HG03354 (cell line): ENCODE results near the gene MACROD2.
"Not testable (repeated sequence)": the region's sequence is repeated elsewhere in the genome, so short reads cannot be mapped to it uniquely, and the experiment has no call there.

ENCODE experiments used
- ATAC-seq: cut with Tn5 transposase; IDR thresholded peaks from one replicate; pipeline ENCODE4 v1.9.1; 2021; ENCODE audit warnings: mild to moderate bottlenecking; ENCODE audit not compliant: unreplicated experiment, poor library complexity, severe bottlenecking

Gene MACROD2

DNA sequence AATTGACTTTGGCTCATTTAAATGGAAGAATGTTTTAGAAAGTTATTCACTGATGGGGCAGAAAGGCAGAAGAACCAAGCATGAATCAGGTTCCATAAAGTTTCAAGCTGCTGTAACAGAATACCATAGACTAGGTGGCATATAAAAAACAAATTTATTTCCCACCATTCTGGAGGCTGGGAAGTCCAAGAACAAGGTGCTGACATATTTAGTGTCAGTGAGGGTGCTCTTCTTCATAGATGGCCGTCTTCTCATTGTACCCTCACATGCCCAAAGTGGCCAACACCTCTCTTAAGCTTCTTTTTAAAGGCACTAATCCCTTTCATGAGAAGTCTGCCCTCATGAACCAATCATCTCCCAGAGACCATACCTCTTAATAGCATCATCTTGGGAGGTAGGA, 902.3 kb downstream of the MACROD2 start:
- ATAC-seq = no peak

DNA sequence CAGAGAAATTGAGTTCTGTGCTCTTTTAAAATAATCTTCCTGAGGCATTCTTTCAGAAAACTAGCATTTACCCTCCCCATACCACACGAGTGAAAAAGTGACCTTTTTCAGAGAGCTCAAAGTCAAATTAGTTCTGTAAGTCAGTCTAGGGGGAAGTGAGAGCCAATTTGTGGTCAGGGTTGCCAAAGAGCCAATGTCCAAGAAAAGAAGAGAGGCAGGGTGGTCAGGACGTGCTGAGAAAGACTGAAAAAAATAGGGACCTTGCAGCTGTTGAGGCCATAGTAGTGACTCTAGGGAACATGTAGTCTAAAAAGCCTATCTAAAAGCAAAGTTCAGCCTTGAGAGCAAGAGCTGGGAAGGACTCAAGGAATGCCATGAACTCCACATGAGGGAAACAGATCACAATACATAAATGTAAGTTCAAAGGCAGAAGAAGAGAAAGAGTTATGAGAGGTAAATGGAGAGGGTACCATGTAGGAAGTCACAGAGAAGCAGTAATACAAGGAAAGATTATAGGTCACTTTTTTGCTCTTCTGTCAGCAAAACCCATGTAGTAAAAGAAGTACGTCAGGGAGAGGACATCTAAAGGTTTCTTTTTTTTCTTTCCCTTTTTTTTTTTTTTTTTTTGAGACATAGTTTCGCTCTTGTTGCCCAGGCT, 907.2 kb downstream of the MACROD2 start:
- peak; percentile 98 for ATAC-seq

DNA sequence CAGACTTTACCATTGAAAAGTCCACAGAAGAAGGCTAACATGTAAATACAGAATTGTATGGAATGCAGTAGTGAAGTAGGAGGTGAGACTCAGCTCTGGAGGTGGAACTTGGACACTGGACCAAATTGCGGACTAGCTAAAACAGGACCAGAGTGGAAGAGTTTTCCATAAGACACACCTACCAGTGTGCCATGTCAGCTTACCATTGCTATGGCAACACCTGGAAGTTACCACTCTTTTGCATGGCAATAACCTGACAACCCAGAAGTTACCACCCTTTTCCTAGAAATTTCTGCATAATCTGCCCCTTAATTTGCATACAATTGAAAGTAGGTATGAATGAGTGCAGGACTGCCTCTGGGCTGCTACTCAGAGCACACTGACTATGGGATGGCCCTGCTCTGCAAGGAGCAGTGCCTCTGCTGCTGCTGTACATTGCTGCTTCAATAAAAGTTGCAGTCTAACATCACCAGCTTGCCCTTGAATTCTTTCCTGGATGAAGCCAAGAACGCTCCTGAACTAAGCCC, 911.7 kb downstream of the MACROD2 start:
- ATAC-seq = no peak

DNA sequence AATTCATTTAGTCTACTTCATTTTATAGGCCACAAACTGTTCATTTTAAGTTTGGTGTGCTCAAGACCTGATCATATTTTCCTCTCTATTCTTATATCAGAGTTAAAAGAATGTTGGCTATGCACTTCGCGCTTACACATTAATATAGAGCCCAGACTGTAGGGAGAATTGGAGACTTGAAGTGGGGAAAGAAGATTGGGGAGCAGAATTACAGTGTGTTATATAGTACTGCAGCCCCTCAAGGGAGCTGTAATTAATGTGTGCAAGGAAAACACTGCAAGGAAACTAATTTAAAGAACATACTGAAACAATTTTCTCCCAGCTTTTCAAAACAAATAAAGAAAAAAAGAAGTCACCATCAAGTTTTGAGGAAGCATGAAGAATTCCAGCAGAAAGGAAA, 914.8 kb downstream of the MACROD2 start:
- no peak for ATAC-seq

DNA sequence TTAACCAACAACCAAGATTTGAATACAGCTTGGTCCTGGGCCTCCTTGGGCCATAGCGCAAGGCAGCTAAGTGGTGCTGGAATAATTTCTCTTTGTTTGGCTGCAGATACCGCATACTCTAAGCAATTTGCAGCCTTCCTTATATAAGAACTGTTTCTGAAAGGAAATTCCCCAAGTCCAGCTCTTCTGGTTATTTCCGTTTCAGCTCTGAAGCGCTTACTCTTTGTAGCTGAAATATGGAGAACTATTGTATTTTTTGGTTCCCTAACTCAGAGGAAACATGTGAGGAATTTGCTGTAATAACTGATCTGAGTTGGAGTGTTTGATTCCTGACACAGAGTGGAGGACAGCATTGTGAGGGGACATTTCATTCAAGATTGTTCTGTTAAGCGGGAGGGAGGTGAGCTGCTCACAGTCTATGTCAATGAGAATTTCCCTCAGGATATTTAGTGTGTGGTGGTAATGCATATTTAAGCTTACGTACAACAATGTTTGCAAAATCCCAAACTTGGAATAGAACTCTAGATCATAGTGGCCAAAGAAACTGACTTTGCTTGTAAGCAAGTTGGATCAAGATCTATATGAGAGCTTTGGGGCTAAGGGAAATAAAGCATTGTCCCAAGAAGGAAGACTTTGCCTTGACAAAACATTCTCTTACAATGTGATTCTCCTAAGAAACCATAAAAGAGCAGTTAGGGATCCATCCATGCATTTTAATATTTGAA, 918.7 kb downstream of the MACROD2 start:
- ATAC-seq = no peak

DNA sequence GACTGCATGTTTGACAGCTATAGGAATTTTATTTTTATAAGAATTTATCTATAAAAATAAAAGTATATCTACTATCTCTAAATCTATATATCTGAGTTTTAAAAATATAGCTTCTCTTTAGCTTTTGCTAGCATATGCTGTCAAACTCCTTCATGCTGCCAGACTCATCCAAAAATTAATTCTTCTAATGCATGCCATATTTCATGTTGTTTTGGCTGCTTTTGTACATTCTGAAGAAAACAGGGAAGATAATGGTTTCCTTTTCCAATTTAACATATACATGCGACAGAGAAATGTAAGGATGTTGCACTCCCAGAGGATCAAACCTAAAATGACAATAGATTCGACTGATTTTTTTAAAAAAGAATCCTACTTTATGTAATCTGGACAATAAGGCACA, 919.3 kb downstream of the MACROD2 start:
- ATAC-seq = no peak

DNA sequence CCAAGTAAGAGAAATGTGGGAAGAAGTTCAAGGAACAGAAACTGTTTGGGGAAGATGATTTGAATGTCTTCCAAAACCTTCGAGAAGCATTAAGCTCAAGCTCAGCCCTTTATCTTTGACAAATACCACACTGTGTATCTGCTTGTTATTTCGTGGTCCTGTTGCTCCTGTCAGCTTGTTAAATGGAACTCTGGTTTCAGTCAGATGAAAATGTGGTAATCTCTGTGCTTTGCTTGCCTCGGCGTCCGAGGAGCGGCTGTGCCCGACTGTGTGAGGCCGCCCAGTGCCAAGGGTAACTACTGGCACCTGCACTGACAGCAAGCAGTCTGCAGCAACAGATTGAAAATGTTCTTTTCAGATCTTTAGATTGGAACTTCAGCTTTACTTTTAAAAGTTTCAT, 920.0 kb downstream of the MACROD2 start:
- no peak for ATAC-seq

DNA sequence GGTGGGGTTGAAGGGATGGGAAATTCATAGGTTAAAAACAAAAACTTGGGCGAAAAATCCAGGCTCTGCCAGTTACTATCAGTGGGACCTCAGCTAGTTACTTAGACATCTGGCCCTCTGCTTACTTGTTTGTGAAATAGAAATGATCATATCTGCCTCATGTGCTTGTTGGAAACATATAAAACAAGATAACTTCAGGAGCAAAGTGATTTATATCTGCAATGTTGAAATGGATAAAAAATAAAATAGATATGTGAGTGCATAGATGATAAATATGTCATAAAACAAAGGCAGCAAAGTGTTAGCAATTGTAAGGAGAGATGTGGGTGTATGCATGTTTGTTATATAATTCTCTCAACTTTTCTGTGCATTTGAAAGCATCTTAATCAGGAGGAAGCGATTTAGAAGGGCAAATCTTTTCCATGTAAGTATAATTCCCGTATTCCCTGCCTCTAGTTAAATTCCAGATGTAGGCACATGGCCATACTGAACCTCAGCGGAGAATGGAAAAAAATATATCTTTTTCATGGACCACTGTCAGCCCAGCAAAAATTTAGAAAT, 921.1 kb downstream of the MACROD2 start:
- no peak for ATAC-seq

DNA sequence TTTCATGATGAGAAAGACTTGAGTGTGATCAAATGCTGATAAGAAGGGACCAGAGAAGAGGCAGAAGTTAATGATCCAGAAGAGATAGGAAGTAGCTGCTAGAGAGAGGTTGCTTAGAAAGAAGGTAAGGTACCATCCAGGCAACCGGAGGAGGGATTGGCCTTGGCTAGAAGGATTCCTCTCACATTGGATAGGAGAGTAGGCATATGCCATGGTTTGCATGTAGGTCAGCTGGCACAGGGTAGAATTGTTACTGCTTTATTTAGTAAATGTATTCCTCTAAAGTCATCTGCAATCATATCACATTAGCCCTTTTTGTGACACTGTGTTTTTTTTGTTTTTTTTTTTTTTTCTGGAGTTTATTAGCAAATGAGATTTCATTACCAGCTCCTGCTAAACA, 923.0 kb downstream of the MACROD2 start:
- ATAC-seq = no peak

DNA sequence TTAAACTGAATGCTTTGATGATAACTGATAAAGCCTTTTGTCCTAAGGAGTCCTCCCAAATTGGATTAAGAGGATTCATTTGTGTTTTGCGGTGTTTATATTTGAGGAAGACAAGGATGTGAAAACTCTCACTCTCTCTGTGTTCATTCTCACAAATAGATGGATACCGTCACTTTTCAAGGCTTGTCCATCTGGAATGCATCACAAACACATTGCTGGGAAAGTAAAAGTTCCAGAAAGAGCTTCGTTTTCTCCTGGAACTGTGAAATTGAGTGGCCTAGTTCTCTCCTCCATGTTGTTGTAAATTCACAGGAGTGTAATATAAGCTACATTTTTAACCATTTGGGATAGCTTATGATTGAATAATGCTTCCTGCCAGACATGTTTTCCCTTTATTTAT, 923.7 kb downstream of the MACROD2 start:
- ATAC-seq = no peak

DNA sequence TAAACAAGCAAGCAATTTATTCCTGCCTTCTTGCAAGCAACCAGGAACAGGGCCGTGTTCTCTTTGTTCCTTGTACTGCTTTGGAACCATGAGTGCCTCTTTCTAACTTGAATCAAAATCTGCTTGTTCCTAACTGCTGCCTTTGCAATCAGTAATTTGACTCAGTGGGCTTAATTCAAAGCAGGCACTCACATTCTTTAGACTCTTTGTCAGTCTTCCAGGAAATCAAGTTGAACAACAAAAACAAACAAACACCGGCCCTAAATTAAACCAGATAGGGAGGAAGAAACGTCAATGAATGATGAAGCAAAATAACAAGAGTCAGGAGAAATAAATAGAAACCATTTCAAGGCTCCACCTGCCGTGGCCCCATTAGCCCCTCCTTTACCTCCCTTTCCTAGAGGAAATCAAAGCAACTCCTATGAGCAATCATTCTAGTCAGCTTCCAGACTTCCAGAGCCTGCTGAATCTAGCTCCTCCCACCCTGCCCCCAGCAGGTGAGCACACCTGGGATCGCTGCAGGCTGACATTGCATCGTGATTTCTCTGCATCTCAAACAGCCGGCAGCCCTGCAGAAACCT, 924.3 kb downstream of the MACROD2 start:
- no peak for ATAC-seq

DNA sequence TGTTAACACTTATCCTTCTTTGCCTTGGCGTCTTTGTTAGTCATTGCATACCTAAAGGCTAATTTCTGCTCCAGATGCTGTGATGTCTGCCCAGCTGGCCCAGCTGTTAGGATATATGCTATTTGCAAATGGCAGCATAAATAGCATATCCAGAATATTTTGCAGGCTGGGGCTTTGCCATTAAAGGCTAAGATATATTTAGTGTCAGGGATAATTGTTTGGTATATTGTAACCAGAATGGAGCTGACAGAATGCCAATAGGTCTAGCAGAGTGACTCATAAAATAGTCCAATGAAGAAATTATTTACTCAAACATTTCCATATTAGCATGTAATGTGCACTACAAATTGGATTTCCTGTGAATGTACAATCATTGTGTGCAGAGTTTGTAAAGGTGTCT, 926.2 kb downstream of the MACROD2 start:
- ATAC-seq = no peak

DNA sequence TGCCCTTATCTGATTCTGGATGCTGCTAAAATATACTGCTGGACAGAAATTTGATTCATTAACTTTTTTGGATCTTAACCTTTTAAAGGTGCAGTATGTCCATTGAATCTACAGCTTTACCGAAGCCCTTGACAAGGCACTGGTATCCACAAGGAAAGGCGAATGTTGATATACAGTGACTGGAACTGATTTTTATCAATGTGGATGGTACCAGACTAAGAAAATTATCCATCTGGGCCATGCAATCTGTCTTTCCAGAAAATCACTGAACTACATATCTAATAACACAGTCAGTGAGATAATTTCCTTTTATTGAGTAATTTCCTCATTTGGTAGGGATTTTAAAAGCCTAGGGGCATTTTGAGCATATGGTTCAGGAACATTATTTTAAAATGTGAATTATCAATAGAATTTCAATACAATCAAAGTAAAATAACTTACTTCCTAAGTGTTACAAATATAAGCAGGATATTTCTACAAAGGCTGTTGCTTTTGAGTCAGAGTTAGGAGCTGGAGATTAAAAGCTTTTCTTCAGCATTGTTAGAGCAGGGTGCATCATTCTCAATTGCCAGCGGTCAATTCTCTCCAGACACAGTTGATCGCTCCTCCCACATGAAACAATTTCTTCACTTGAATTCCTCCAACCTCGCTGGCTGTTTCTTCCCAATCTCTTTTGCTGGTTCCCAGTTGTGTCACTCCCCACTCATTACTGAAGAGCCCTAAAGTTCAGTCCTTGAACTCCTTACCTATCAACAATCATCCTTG, 927.4 kb downstream of the MACROD2 start:
- ATAC-seq = no peak

DNA sequence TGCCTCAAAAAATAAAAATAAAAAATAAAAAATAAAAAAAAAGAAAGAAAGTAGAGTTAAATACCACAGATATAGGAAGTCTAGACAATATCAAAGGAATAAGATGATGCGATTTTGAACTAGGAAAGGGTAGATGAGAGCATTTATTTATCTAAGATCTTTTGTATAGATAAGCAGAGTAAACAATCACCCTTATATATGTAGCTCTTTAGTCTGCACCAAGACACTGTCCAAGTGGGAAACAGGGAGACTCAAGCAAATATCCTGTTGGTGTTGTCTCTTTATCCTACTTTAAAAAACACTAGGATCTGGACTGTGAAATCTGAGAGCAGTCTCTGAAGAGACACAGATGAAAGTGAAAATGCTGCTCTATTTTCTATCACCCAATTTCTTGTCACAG, 929.1 kb downstream of the MACROD2 start:
- no peak for ATAC-seq

DNA sequence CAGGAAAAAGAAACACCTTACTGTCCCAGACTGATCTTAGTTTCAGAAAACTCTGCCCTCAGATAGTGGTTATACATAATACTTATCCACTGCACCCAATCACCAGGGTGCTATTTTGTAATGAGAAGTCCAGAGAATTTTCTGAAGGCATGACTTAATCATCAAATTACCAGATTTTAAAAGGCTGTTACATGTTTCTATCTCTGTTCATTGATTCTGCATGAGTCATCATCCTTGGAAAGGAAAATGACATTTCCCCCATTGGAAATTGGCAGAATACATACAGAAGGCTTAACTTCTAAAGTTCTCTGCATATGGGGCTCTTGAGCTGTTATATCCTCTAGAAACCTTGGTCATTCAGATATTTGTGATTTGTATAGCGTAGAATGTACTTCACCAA, 930.0 kb downstream of the MACROD2 start:
- no peak for ATAC-seq

DNA sequence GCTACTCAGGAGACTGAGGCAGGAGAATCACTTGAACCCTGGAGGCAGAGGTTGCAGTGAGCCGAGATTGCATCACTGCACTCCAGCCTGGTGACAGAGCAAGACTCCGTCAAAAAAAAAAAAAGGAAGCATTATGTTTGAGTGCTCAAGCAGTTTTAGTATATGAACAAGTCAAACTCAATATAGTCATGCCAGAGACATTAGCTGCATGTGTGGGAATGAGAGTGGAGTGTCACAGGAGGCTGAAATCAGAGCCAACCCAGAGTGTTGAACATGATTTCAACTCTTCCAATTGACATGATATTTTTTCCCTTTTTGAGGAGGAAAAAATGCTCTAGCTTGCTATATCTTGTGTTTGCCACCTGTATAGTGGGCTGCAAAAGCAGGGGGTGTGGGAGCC, 931.1 kb downstream of the MACROD2 start:
- not testable (repeated sequence) for ATAC-seq

DNA sequence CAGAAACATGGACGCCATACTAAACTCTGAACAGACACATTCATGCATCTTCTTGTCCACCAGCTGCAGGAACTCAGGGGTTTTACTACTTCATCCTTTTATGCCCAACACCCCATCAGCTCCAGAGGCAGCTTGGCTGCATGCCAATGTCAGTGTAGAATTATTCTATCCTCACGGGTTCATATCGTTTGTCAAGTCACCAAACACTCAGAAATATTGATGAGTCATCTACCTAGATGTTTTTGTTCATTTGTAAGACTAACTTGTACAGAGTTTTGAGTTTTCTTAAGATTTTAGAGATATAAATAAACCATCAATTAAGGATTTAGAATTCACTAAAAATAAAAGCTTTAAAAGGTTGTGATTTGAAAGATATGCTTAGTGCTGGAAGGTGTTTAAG, 932.8 kb downstream of the MACROD2 start:
- no peak for ATAC-seq

DNA sequence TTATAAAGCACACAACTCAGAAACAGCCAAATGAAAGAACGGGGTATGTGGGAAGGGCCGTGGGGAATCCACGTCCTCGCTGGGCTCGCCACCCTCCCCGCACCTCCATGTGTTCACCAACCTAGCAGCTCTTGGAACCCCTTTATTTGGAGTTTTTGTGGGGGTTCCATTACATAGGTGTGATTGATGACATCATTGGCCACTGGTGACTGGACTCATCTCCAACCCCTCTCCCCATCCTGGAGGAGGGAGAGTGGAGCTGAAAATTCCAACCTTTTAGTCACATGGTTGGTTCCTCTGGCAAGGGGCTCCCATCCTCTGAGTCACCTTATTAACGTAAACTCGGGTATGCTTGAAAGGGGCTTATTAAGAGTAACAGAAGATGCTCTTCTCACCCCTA, 934.1 kb downstream of the MACROD2 start:
- ATAC-seq = no peak

DNA sequence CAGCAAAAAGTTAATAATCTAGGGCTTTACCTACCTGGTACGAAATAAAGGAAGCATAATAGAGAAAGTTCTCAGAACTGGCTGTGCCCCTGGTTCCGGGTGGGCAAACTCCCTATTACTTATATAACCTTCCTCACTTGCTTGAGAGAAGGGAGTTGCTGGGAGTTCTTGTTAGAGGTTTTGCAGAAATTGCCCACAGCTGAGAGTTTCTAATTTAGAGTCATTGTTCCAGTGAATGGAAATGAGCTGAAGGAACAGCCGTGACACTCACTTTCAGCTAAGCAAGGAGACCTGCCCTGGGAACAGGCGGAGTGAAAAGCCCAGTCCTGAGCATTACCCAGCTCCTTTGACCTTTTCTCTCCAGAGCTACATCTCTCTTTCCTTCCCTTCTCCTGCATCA, 936.7 kb downstream of the MACROD2 start:
- ATAC-seq = no peak

DNA sequence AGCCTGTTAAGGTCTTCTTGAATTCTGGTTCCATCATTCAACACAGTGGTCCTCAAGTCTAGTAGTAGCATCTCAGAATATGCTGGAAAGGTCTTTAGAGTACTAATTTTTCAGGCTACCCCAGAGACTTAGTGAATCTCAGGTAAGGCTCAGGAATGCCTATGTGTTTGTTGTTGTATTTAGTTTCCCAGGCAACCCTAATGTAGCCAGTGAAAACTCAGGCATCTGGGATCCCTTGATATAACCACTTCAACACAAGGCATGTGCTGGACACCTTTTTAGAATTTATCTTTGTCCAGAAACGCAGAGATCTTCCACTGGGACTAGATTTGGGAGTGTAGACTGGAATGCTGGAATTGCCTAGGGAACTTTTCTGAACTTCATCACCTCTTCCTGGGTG, 940.0 kb downstream of the MACROD2 start:
- no peak for ATAC-seq
